HG03521 (cell line): Measurements from ENCODE around the gene FCGBP.
"Not testable (repeated sequence)": the region's sequence is repeated elsewhere in the genome, so short reads cannot be mapped to it uniquely, and the experiment has no call there.

Source experiments
- ATAC-seq: cut with Tn5 transposase; IDR thresholded peaks from one replicate; pipeline ENCODE4 v1.9.1; 2021; ENCODE audit warnings: mild to moderate bottlenecking, moderate library complexity; ENCODE audit not compliant: unreplicated experiment

Gene FCGBP

GRCh38 chr19:39892506-39892902 lies 41.9 kb downstream of the FCGBP start:
- not testable (repeated sequence) for ATAC-seq

- not testable (repeated sequence) for ATAC-seq
These were observed 42.6 kb downstream of the FCGBP start for GRCh38 chr19:39891660-39892505.

- ATAC-seq, result no peak
These were observed 43.5 kb downstream of the FCGBP start for GRCh38 chr19:39890755-39891551.

- ATAC-seq, result not testable (repeated sequence)
These were observed 44.3 kb downstream of the FCGBP start for GRCh38 chr19:39889872-39890754.

- not testable (repeated sequence) for ATAC-seq
These were observed 46.9 kb downstream of the FCGBP start for GRCh38 chr19:39887456-39887951.

- ATAC-seq, result not testable (repeated sequence)
These were observed 48.4 kb downstream of the FCGBP start for GRCh38 chr19:39885821-39886554.

- ATAC-seq, result not testable (repeated sequence)
These were observed 49.7 kb downstream of the FCGBP start for GRCh38 chr19:39884721-39885120.
